Chondrocyte (in vitro differentiated cells): ENCODE results near the gene IKZF5. TPM values are rescaled to one million over a fixed set of nuclear protein-coding genes. Genes with fewer than 3 reads are reported as not detected.

Experiments
- DNase-seq: peaks from one replicate; pipeline ENCODE4 v3.0.0; 2021; ENCODE audit warnings: mixed read lengths, low spot score
- H3K27ac Mint-ChIP-seq: one replicate; pipeline ENCODE4 v1.8.0; 2021; ENCODE audit warnings: mild to moderate bottlenecking, moderate library complexity, mixed read lengths; ENCODE audit not compliant: unreplicated experiment
- H3K27me3 Mint-ChIP-seq: 2 replicates; pipeline ENCODE4 v1.8.0; 2021; ENCODE audit warnings: low read depth, mixed read lengths
- H3K36me3 Mint-ChIP-seq: 2 replicates; pipeline ENCODE4 v1.8.0; 2021; ENCODE audit warnings: low read depth, mixed read lengths
- H3K4me1 Mint-ChIP-seq: 2 replicates; pipeline ENCODE4 v1.8.0; 2021; ENCODE audit warnings: low read depth, mild to moderate bottlenecking, mixed read lengths
- H3K4me3 Mint-ChIP-seq: one replicate; pipeline ENCODE4 v1.8.0; 2021; ENCODE audit warnings: mild to moderate bottlenecking, moderate library complexity, mixed read lengths; ENCODE audit not compliant: unreplicated experiment
- H3K9me3 Mint-ChIP-seq: 2 replicates; pipeline ENCODE4 v1.8.0; 2021; ENCODE audit warnings: low read depth, mixed read lengths
- total RNA-seq: library from RNA; stranded (reverse); gene quantifications from 3 replicates; pipeline ENCODE4 v1.2.1, GENCODE V29; 2021
- TF ChIP-seq, protein P1 (sequence below): fragments of 200-600 bp; sonication (generic); IDR thresholded peaks from 2 replicates; pipeline ENCODE4 v1.5.0; 2021; ENCODE audit warnings: antibody characterized with exemption, mild to moderate bottlenecking, moderate library complexity

Gene IKZF5
- total RNA-seq, 1 donor from 2014 or later, result 9.6 TPM

DNA sequence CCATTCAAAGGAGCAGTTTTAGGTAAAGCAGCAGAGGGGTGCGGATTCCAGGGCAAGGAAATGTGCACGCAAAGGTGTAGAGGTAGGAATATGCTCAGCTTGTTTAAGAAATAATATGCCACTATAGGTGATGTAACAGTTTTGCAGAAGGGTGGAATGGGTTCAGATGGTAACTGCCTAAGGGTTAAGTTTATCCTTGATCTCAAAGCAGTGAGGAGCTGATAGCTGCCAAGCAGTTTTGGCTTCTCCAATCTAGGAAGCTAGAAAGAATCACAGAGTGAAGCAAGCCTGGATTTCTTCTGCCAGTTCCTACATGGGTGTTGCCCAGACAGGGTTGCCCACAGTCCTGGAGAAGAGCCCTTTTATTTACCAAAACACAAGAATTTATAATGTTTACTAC is 6.2 kb upstream of the IKZF5 start:
- H3K9me3 Mint-ChIP-seq, result no peaks in the 10 kb centered on the region
- H3K27me3 Mint-ChIP-seq, result no peaks in the 10 kb centered on the region
- H3K27ac Mint-ChIP-seq, result no peak overlapping the region
- H3K4me1 Mint-ChIP-seq, result peaks cover under 1% of the 10 kb centered on the region
- no peak for DNase-seq
- H3K4me3 Mint-ChIP-seq, result no peak overlapping the region
- no peaks in the 10 kb centered on the region for H3K36me3 Mint-ChIP-seq
- TF ChIP-seq, protein P1, sequence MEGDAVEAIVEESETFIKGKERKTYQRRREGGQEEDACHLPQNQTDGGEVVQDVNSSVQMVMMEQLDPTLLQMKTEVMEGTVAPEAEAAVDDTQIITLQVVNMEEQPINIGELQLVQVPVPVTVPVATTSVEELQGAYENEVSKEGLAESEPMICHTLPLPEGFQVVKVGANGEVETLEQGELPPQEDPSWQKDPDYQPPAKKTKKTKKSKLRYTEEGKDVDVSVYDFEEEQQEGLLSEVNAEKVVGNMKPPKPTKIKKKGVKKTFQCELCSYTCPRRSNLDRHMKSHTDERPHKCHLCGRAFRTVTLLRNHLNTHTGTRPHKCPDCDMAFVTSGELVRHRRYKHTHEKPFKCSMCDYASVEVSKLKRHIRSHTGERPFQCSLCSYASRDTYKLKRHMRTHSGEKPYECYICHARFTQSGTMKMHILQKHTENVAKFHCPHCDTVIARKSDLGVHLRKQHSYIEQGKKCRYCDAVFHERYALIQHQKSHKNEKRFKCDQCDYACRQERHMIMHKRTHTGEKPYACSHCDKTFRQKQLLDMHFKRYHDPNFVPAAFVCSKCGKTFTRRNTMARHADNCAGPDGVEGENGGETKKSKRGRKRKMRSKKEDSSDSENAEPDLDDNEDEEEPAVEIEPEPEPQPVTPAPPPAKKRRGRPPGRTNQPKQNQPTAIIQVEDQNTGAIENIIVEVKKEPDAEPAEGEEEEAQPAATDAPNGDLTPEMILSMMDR, result no peak

DNA sequence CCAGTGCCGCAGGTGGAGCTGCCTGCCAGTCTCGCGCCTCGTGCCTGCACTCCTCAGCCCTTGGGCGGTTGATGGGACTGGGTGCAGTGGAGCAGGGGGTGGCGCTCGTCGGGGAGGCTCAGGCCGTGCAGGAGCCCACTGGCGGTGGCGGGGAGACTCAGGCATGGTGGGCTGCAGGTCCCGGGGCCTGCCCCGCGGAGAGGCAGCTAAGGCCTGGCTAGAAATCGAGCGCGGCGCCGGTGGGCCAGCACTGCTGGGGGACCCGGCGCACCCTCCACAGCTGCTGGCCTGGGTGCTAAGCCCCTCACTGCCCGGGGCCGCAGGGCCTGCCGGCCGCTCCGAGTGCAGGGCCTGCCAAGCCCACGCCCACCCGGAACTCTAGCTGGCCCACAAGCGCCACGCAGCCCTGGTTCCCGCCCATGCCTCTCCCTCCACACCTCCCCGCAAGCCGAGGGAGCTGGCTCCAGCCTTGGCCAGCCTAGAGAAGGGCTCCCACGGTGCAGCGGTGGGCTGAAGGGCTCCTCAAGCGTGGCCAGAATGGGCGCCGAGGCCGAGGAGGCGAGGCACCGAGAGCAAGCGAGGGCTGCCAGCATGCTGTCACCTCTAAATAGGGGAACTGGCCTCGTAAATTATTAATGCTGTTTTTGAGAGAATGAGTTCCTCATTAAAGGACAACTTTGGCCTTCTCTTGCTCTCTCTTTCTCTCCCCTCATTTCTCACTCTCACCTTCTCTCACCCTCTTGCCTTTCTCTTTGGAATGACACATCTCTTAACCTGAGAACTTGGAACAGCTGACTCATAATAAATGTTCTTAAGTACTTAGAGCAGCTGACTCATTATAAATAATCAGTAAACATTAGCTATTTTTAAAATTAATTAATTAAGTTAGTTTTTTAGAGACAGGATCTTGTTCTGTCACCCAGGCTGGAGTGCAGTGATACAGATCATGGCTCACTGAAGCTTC is 5.1 kb upstream of the IKZF5 start:
- H3K9me3 Mint-ChIP-seq, result no peaks in the 10 kb centered on the region
- H3K27me3 Mint-ChIP-seq, result no peaks in the 10 kb centered on the region
- peaks cover 8% of the 10 kb centered on the region for H3K4me1 Mint-ChIP-seq
- no peak overlapping the region for H3K4me3 Mint-ChIP-seq
- no peak for DNase-seq
- H3K27ac Mint-ChIP-seq, result no peak overlapping the region
- H3K36me3 Mint-ChIP-seq, result no peaks in the 10 kb centered on the region
- TF ChIP-seq, protein P1, result no peak

DNA sequence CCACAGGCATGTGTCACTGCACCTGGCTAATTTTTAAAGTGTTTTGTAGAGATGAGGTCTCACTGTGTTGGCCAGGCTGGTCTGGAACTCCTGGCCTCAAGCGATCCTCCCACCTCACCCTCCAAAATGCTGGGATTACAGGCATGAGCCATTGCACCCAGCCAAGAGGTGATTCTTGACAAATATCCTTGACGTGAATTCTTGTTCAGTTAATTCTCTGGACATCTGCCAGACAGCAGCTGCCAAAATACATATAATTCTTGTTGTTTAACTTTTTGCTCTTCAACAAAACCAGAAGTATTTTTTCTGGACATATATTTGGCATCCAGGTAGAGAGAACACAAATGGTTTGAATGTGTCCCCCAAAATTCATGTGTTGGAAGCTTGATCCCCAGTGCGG is 3.4 kb upstream of the IKZF5 start:
- no peak for DNase-seq
- TF ChIP-seq, protein P1, result no peak
- no peaks in the 10 kb centered on the region for H3K9me3 Mint-ChIP-seq

DNA sequence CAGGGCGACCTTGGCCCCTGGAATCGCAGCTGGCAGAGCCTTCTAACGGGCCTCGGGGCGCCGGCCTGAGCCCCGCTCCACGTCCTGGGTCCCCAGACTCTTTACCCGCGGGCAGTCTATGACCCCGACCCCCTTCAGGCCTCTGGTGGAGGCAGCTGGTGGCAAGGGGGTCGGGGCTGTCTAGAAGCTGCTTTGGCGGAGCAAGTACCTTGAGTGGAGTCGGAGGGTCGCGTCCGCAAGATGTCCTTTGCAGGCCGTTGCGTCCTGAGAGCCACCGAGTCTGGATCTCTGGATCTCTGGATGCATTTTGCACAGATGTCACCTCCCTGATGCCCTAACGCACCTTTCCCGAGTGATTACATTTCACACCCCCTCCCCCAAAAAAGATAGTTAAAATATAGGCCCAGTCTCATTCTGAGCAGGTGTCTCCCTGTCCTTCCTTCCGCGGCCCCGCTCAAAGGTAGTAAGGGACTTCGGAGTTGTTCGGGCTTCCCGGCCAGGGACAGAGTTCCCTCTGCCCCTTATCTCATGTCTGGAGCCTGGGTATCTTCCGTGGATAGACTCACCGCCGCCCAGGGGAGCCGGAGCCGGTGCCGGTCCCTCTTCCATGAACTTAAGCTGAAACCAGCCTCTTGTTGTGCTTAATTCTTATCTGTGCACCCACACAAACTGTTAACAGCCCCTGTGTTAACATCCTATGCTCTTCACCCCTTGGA is 668 bp upstream of the IKZF5 start:
- Mint-ChIP-seq H3K27me3 (no peaks in the 10 kb centered on the region), H3K4me1 (peaks cover 24% of the 10 kb centered on the region), H3K4me3 (peak overlapping the region; percentile 96), H3K36me3 (peaks cover 2% of the 10 kb centered on the region), H3K27ac (peak overlapping the region; percentile 37), H3K9me3 (no peaks in the 10 kb centered on the region)
- DNase-seq, result no peak
- TF ChIP-seq, protein P1, result no peak

More for the DNA sequence above, 3.4 kb upstream of the IKZF5 start:
- Mint-ChIP-seq H3K36me3 (peaks cover 2% of the 10 kb centered on the region), H3K27me3 (no peaks in the 10 kb centered on the region), H3K4me3 (no peak overlapping the region), H3K4me1 (peaks cover 17% of the 10 kb centered on the region), H3K27ac (no peak overlapping the region)

DNA sequence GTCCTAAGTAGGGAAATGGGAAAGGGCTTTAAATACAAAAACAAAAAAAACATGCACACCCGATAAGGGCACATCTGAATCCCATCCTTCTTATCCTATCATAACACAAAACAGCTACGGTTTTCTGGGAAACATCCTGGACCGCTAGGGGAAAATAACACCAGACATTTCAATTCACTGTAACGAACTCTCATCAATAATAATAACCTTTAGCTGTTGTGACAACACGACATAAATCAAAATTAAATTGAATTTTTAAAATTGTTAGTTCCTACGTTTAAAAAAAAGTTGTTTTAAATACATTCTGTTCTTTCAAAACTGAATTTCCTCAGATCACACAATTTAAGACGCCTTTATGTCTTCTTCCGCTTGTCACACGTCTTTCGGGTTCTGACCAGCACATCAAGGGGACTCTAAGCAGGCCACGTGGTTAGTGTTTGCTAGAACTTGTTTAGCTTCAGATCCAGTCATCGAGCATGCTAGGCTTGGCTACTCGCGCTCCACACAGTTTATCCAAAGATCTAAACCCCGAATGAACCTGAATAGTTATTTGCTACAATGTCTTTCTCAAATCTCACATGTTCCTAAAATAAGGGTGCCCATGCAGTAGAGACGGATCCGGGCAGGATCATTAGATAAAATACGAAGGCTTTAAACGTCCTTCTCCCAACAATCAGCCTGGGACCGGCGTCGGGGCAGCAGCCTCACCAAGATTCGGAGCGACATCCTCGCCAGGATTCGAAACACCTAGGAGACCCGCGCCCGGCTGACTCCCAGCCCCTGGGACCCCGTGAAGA is 839 bp downstream of the IKZF5 start:
- DNase-seq, result no peak
- Mint-ChIP-seq H3K4me1 (peaks cover 24% of the 10 kb centered on the region), H3K27ac (peak overlapping the region; percentile 100), H3K9me3 (no peaks in the 10 kb centered on the region), H3K27me3 (no peaks in the 10 kb centered on the region), H3K36me3 (peaks cover 2% of the 10 kb centered on the region), H3K4me3 (peak overlapping the region; percentile 96)
- TF ChIP-seq, protein P1, result peak; percentile 33
